ENCODE results near the gene MAP3K4.
A peak's percentile ranks its signal among the peaks of the same experiment; 100 is the strongest.

The MAP3K4 gene

DNA sequence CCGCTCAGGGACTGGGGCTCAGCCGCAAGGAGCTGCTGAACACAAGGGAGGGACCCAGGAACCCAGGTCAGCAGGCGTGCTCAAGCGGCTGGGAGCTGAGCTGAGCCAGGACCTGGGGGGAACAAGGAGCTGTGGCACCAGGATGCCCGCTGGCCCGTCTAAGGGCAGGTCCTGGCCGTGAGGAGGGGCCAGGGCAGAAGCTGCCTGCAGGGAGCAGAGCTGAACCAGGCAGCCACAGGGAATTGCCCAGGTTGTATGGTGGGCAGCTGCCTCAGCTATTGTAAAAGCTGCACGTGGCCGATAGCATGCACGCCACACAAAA, 148.9 kb downstream of the MAP3K4 start:
- no peak overlapping the region for H3K4me3 ChIP-seq (ENCODE audit: low read depth, low read length)
- no peak for TF ChIP-seq CTCF (IDR thresholded peaks at IDR 0.05; ENCODE audit: low read depth, low read length, missing control alignments)
- H3K27me3 ChIP-seq (replicated peaks): no peaks in the 10 kb centered on the region
- in situ Hi-C loops (cut with HindIII; ENCODE audit: low pct_ligation_motif_present, low sequenced_read_pairs): no loop called here
- peaks cover 4% of the 10 kb centered on the region for H3K36me3 ChIP-seq (replicated peaks)
- no peak overlapping the region for H3K27ac ChIP-seq
- no peak for DNase-seq

GRCh38 chr6:161141173-161141572, 149.6 kb downstream of the MAP3K4 start:
- Histone ChIP-seq H3K27me3 (replicated peaks) (no peaks in the 10 kb centered on the region), H3K4me3 (ENCODE audit: low read depth, low read length) (no peak overlapping the region), H3K27ac (no peak overlapping the region), H3K36me3 (replicated peaks) (peaks cover 4% of the 10 kb centered on the region)
- DNase-seq: peak; percentile 25
- TF ChIP-seq CTCF (IDR thresholded peaks at IDR 0.05; ENCODE audit: low read depth, low read length, missing control alignments): no peak
- in situ Hi-C loops (cut with HindIII; ENCODE audit: low pct_ligation_motif_present, low sequenced_read_pairs): no loop called here

DNA sequence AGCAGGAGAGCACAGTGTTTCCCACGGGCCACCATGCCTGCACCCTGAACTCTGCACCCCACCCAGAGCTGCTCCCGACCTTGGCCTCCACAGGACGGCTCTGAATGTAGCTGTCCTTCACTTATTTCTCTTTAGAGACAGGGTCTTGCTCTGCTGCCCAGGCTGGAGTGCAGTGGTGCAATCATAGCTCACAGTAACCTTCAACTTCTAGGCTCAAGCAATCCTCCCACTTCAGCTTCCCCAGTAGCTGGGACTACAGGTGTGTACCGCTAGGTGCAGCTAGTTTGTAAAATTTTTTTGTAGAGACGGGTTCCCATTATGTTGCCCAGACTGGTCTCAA, 151.4 kb downstream of the MAP3K4 start:
- Histone ChIP-seq H3K4me3 (ENCODE audit: low read depth, low read length) (no peak overlapping the region), H3K36me3 (replicated peaks) (peaks cover 11% of the 10 kb centered on the region), H3K27me3 (replicated peaks) (no peaks in the 10 kb centered on the region), H3K27ac (no peak overlapping the region)
- in situ Hi-C loops (cut with HindIII; ENCODE audit: low pct_ligation_motif_present, low sequenced_read_pairs): no loop called here
- no peak for DNase-seq
- TF ChIP-seq CTCF (IDR thresholded peaks at IDR 0.05; ENCODE audit: low read depth, low read length, missing control alignments): no peak

DNA sequence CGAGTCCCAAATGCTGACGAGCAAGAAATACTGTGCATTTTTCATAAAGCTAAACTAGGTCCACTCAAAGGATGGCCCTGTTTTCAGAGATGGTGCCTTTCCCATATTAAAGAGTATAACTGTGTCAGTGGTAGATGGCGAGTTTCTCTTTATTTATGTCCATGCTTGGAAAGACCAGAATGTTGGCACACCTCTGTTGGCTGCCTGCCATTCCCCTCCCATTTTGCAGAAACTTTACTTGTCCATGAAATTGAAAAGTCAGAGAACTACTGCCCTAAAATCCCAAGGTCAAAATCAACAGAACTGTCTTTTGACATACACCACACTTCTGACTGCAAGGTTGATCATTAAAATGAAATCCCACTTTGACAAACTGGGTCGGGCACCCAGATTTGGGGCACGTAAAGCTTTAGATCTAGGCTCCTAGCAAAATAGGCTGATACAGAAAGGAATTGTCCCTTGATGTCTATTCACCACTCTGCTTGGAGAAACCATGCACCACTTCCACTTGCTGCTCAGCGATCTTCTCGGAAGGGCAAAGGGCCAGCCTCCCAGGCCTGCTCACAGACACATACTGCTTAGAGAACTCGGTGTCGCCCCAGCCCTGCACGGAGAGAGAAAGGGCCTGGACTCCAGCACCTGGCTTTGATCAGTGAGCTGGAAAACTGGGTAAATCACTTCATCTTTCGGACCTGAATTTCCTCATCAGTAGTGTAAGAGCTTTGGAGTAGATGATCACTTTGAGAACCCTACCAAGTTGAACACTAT, 152.3 kb downstream of the MAP3K4 start:
- in situ Hi-C loops (cut with HindIII; ENCODE audit: low pct_ligation_motif_present, low sequenced_read_pairs): no loop called here
- no peak for TF ChIP-seq CTCF (IDR thresholded peaks at IDR 0.05; ENCODE audit: low read depth, low read length, missing control alignments)

GRCh38 chr6:161150136-161150535, 158.6 kb downstream of the MAP3K4 start:
- H3K36me3 ChIP-seq (replicated peaks): peaks cover 18% of the 10 kb centered on the region
- in situ Hi-C loops (cut with HindIII; ENCODE audit: low pct_ligation_motif_present, low sequenced_read_pairs): no loop called here
- no peak for TF ChIP-seq CTCF (IDR thresholded peaks at IDR 0.05; ENCODE audit: low read depth, low read length, missing control alignments)
- DNase-seq: no peak
- no peaks in the 10 kb centered on the region for H3K27me3 ChIP-seq (replicated peaks)
- H3K4me3 ChIP-seq (ENCODE audit: low read depth, low read length): no peak overlapping the region
- H3K27ac ChIP-seq: no peak overlapping the region

More for the DNA sequence above, 152.3 kb downstream of the MAP3K4 start:
- Histone ChIP-seq H3K36me3 (replicated peaks) (peaks cover 17% of the 10 kb centered on the region), H3K4me3 (ENCODE audit: low read depth, low read length) (no peak overlapping the region), H3K27ac (no peak overlapping the region), H3K27me3 (replicated peaks) (no peaks in the 10 kb centered on the region)
- DNase-seq: no peak

DNA sequence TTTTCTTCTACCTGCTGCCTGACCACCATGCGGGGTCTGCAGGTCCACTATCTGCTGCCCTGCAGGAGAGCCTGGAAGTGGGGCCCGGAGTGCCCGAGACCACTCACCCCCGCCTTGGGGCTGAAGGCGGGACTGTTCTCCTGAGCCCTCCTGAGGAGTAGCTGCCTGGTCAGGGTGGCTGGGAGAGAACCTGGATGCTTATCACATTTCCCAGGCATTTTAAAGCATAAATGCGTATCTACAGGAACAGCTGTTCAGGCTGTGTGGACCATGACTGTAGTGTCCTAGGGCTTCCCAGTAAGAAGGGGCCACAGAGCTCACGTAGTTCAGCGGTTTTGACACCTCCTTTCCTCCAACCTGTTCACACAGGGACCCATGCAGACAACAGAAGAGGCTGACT, 159.0 kb downstream of the MAP3K4 start:
- Histone ChIP-seq H3K27ac (no peak overlapping the region), H3K4me3 (ENCODE audit: low read depth, low read length) (no peak overlapping the region), H3K36me3 (replicated peaks) (peaks cover 18% of the 10 kb centered on the region), H3K27me3 (replicated peaks) (no peaks in the 10 kb centered on the region)
- no peak for TF ChIP-seq CTCF (IDR thresholded peaks at IDR 0.05; ENCODE audit: low read depth, low read length, missing control alignments)
- in situ Hi-C loops (cut with HindIII; ENCODE audit: low pct_ligation_motif_present, low sequenced_read_pairs): no loop called here
- DNase-seq: no peak

Data from brain microvascular endothelial cell (primary cell).